HEK293T (cell line): Measurements from ENCODE around the gene PAPSS1.

Experiments used
- BHLHE40 ChIP-seq: fragments of 450-650 bp; IDR thresholded peaks from 2 replicates; pipeline ENCODE4 v1.6.1; 2016; ENCODE audit warnings: mild to moderate bottlenecking, moderate library complexity, borderline replicate concordance
- ELF4 ChIP-seq: fragments of 450-650 bp; IDR thresholded peaks from 2 replicates; pipeline ENCODE4 v1.6.1; 2017; ENCODE audit warnings: antibody characterized with exemption
- FOXA1 ChIP-seq: fragments of 450-650 bp; IDR thresholded peaks from 2 replicates; pipeline ENCODE4 v1.6.1; 2016; ENCODE audit warnings: mild to moderate bottlenecking
- L3MBTL2 ChIP-seq: fragments of 450-650 bp; conservative IDR thresholded peaks from 2 replicates; pipeline ENCODE4 v1.6.1; 2016; ENCODE audit warnings: mild to moderate bottlenecking
- SP1 ChIP-seq: fragments of 450-650 bp; IDR thresholded peaks from 2 replicates; pipeline ENCODE4 v1.6.1; 2017
- TF ChIP-seq, protein P1 (sequence below): fragments of 450-650 bp; IDR thresholded peaks from 2 replicates; pipeline ENCODE4 v1.6.1; 2016

DNA sequence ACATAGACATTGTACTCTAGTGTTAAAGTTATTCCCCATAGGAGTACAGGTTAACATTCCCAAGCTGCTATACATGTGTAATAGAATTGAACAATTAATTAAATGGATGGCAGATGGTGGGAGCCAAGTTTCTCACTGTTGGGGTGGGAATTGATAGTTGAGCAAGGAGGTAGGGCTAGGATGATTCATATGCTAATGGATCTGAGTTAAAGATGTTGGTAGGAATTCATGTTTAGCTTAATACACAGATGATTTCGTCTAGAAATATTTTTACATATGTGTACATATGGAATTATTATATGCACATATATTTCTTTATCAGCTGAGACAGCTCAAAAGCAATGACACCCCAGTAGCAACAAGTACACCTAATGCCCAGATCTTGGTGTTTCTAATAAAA lies 26.1 kb upstream of the PAPSS1 start:
- TF ChIP-seq SP1 (no peak), BHLHE40 (no peak), FOXA1 (no peak), L3MBTL2 (no peak), ELF4 (no peak)
- TF ChIP-seq, protein P1, sequence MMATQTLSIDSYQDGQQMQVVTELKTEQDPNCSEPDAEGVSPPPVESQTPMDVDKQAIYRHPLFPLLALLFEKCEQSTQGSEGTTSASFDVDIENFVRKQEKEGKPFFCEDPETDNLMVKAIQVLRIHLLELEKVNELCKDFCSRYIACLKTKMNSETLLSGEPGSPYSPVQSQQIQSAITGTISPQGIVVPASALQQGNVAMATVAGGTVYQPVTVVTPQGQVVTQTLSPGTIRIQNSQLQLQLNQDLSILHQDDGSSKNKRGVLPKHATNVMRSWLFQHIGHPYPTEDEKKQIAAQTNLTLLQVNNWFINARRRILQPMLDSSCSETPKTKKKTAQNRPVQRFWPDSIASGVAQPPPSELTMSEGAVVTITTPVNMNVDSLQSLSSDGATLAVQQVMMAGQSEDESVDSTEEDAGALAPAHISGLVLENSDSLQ, result no peak
